Astrocyte of the cerebellum (primary cell): ENCODE results near the gene GARNL3.

Source experiments
- DNase-seq: peaks from one replicate; pipeline ENCODE4 v3.0.0-alpha.2; 2011; ENCODE audit warnings: low read depth
- H3K4me3 ChIP-seq: 2 replicates; pipeline ENCODE4 v1.5.1; 2011; ENCODE audit warnings: mild to moderate bottlenecking, low read depth, low read length, moderate library complexity
- in situ Hi-C: cut with HindIII; loops from 2 replicates; pipeline ENCODE4 v1.10.0; 2017; ENCODE audit warnings: low sequenced_read_pairs
- TF ChIP-seq, protein P1 (sequence below): IDR thresholded peaks from 2 replicates; pipeline ENCODE4 v1.5.1; 2012; ENCODE audit warnings: low read length, low read depth, moderate library complexity, mild to moderate bottlenecking; ENCODE audit errors: missing control alignments

GARNL3 gene

GRCh38 chr9:127411122-127411521 lies 146.5 kb downstream of the GARNL3 start:
- TF ChIP-seq, protein P1, sequence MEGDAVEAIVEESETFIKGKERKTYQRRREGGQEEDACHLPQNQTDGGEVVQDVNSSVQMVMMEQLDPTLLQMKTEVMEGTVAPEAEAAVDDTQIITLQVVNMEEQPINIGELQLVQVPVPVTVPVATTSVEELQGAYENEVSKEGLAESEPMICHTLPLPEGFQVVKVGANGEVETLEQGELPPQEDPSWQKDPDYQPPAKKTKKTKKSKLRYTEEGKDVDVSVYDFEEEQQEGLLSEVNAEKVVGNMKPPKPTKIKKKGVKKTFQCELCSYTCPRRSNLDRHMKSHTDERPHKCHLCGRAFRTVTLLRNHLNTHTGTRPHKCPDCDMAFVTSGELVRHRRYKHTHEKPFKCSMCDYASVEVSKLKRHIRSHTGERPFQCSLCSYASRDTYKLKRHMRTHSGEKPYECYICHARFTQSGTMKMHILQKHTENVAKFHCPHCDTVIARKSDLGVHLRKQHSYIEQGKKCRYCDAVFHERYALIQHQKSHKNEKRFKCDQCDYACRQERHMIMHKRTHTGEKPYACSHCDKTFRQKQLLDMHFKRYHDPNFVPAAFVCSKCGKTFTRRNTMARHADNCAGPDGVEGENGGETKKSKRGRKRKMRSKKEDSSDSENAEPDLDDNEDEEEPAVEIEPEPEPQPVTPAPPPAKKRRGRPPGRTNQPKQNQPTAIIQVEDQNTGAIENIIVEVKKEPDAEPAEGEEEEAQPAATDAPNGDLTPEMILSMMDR = no peak
- in situ Hi-C loops = no loop called here
- no peak overlapping the region for H3K4me3 ChIP-seq
- DNase-seq = no peak

GRCh38 chr9:127415141-127415540 lies 150.6 kb downstream of the GARNL3 start:
- in situ Hi-C loops = no loop called here
- TF ChIP-seq, protein P1 = no peak
- no peak for DNase-seq
- no peak overlapping the region for H3K4me3 ChIP-seq

- in situ Hi-C loops = no loop called here
- TF ChIP-seq, protein P1 = no peak
- no peak for DNase-seq
- H3K4me3 ChIP-seq = no peak overlapping the region
Measured at GRCh38 chr9:127415657-127416056, 151.1 kb downstream of the GARNL3 start.

DNA sequence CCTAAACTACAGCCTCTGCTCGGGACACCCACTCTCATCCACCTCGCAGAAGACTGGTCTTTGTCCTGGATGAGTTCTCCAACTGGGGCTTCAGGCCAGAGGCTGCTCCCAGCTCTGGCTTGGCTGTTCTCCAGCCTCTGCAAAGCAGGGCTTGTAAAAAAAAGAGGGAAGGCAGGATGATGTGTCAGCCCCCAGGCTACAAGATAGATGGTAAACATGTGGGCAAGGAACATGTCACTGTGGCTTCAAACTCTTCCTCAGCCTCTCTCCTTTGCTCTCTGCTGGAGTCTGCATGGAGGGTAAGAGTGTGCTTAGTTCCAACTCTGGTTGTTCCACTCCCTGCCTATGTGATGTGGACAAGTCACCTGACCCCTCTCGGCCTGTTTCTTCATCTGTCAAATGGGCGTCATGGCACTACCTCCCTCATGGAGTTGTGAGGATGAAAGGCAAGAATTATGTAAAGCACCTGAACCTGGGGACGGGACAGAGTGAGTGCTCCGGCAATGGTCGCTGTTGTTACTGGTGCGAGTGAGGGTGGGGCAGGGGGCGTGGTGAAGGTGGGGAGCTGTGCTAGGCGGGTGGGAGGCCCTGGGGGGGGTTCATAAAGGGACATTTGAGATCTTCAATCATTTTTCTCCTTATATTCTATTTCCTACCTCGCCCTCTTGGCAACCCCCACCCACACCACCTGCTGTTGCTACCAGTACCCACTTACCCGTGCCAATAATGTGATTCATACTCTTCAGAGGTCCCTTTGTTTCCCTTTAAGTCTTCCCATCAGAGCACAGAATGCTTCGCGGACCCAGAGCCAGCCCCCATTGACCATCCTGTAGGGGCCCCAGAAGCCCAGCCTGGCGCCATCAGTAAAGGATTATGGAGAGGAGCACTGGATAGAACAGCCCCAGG lies 152.8 kb downstream of the GARNL3 start:
- no peak for DNase-seq
- no peak overlapping the region for H3K4me3 ChIP-seq
- TF ChIP-seq, protein P1 = no peak
- in situ Hi-C loops = no loop called here

- no peak overlapping the region for H3K4me3 ChIP-seq
- DNase-seq = no peak
- in situ Hi-C loops = no loop called here
- TF ChIP-seq, protein P1 = peak; percentile 9
Measured at GRCh38 chr9:127418037-127418471, 153.5 kb downstream of the GARNL3 start.

- in situ Hi-C loops = no loop called here
- no peak for DNase-seq
Measured at GRCh38 chr9:127419348-127419747, 154.8 kb downstream of the GARNL3 start.

More at GRCh38 chr9:127419348-127419747, 154.8 kb downstream of the GARNL3 start:
- H3K4me3 ChIP-seq = no peak overlapping the region
- TF ChIP-seq, protein P1 = no peak
